ENCODE measurements around the gene TGFB1I1. TPM values are rescaled to one million over a fixed set of nuclear protein-coding genes. Genes with fewer than 3 reads are reported as not detected.

The TGFB1I1 gene
- total RNA-seq (1 to 10 TPM in 1 of 5 experiments, under 1 TPM in 4; 0.29 to 1.5 (median 0.57) TPM), polyA plus RNA-seq (under 1 TPM; 0.32 to 0.44 TPM), total RNA-seq (0.54 reads per million)

- ChIA-PET CTCF (no interaction called here), POLR2A (interaction anchor here (7.8 kb wide), 1 partner anchor 13 kb away, joined by 69 read pairs; the partner anchor contains the start of gene ARMC5)
- intact Hi-C loops (cut with micrococcal nuclease) = no loop called here
- H3K4me3 ChIP-seq (ENCODE audit: low read length) = no peak within 1 kb of the TSS
- H3K36me3 Mint-ChIP-seq = peaks cover 0 to 1% (median 0%) of the 10 kb centered on the region in 5 donors
- H3K4me1 ChIP-seq (ENCODE audit: control insufficient read depth in 2 of 2, insufficient read depth in 2 of 2, low read length in 2 of 2) = peaks cover 10% of the 10 kb centered on the region in 2 donors
- H3K27me3 ChIP-seq (ENCODE audit: control insufficient read depth in 2 of 2, insufficient read depth in 2 of 2, low read length in 2 of 2) = no peaks in the 10 kb centered on the region
- peak within 1 kb of the TSS in 1 of 9 donors; percentile 64 for H3K27ac Mint-ChIP-seq
- DNase-seq (no peak), ATAC-seq (no peak)
- H3K9me3 ChIP-seq (ENCODE audit: control insufficient read depth in 2 of 3, low read length in 3 of 3) = no peaks in the 10 kb centered on the region
- H3K27me3 Mint-ChIP-seq = peaks cover 0 to 50% (median 14%) of the 10 kb centered on the region in 5 donors
- H3K36me3 ChIP-seq (ENCODE audit: control insufficient read depth in 2 of 3, insufficient read depth in 3 of 3, low read length in 3 of 3) = peaks cover 0 to 1% (median 0%) of the 10 kb centered on the region in 3 experiments
- no peak within 1 kb of the TSS for H3K27ac ChIP-seq (ENCODE audit: low read depth, low read length)
- H3K9me3 Mint-ChIP-seq = peaks cover 0 to 1% (median 0%) of the 10 kb centered on the region in 11 donors
- H3K4me3 Mint-ChIP-seq = peak within 1 kb of the TSS; percentile 60 to 84 (median 79)
- peaks cover 12 to 36% (median 24%) of the 10 kb centered on the region in 7 donors for H3K4me1 Mint-ChIP-seq
These were observed at the start of gene TGFB1I1 for GRCh38 chr16:31471875-31472708. Gene TGFB1I1, plus strand, starts transcription at chr16:31472152. Its CDS starts 37 bp downstream, at chr16:31472189.

- peaks cover 0 to 44% of the 10 kb centered on the region in 2 donors for H3K4me1 ChIP-seq (ENCODE audit: control insufficient read depth in 2 of 2, insufficient read depth in 2 of 2, low read length in 2 of 2)
- CTCF ChIA-PET = no interaction called here
- peak overlapping the region in 1 of 10 donors; percentile 7 for H3K4me3 Mint-ChIP-seq
- H3K36me3 ChIP-seq (ENCODE audit: control insufficient read depth in 2 of 3, insufficient read depth in 3 of 3, low read length in 3 of 3) = no peaks in the 10 kb centered on the region
- peaks cover 0 to 5% (median 0%) of the 10 kb centered on the region in 11 donors for H3K9me3 Mint-ChIP-seq
- peaks cover 0 to 8% (median 0%) of the 10 kb centered on the region in 5 donors for H3K27me3 Mint-ChIP-seq
- no peaks in the 10 kb centered on the region for H3K27me3 ChIP-seq (ENCODE audit: control insufficient read depth in 2 of 2, insufficient read depth in 2 of 2, low read length in 2 of 2)
- peaks cover 0 to 39% (median 6%) of the 10 kb centered on the region in 7 donors for H3K4me1 Mint-ChIP-seq
- peaks cover 0 to 5% (median 0%) of the 10 kb centered on the region in 5 donors for H3K36me3 Mint-ChIP-seq
- no peak overlapping the region for H3K4me3 ChIP-seq (ENCODE audit: low read length)
- H3K27ac ChIP-seq (ENCODE audit: low read depth, low read length) = no peak overlapping the region
- intact Hi-C loops (cut with micrococcal nuclease) = loop anchor here in 1 of 2 donors (5.0 kb wide), 1 partner anchor 36 kb away; no protein-coding TSS in a partner anchor
- DNase-seq (no peak), ATAC-seq (no peak)
- peak overlapping the region in 2 of 9 donors; percentile 5 to 34 for H3K27ac Mint-ChIP-seq
- POLR2A ChIA-PET = no interaction called here
- H3K9me3 ChIP-seq (ENCODE audit: control insufficient read depth in 2 of 3, low read length in 3 of 3) = no peaks in the 10 kb centered on the region
These were observed 48.7 kb upstream of the TGFB1I1 start for GRCh38 chr16:31423241-31423640.

DNA sequence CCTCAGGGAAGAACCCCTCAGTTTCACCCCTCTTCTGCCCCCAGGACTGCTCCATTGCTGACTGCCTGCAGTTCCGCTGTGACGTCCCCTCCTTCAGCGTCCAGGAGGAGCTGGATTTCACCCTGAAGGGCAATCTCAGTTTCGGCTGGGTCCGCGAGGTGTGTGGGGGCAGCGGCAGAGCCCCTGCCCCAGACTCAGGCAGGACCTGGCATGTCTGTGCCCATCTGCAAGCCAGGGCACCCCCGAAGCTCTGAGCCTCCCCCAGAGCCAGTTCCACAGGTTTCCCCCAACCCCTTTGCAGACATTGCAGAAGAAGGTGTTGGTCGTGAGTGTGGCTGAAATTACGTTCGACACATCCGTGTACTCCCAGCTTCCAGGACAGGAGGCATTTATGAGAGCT lies 48.2 kb upstream of the TGFB1I1 start:
- Histone ChIP-seq H3K4me3 (ENCODE audit: low read length) (no peak overlapping the region), H3K27ac (ENCODE audit: low read depth, low read length) (no peak overlapping the region), H3K36me3 (ENCODE audit: control insufficient read depth in 2 of 3, insufficient read depth in 3 of 3, low read length in 3 of 3) (no peaks in the 10 kb centered on the region), H3K9me3 (ENCODE audit: control insufficient read depth in 2 of 3, low read length in 3 of 3) (no peaks in the 10 kb centered on the region), H3K4me1 (ENCODE audit: control insufficient read depth in 2 of 2, insufficient read depth in 2 of 2, low read length in 2 of 2) (peaks cover 0 to 41% of the 10 kb centered on the region in 2 donors), H3K27me3 (ENCODE audit: control insufficient read depth in 2 of 2, insufficient read depth in 2 of 2, low read length in 2 of 2) (no peaks in the 10 kb centered on the region)
- DNase-seq (no peak), ATAC-seq (no peak)
- H3K27ac Mint-ChIP-seq = peak overlapping the region in 1 of 9 donors; percentile 34
- ChIA-PET POLR2A (no interaction called here), CTCF (no interaction called here)
- H3K4me1 Mint-ChIP-seq = peaks cover 0 to 35% (median 6%) of the 10 kb centered on the region in 7 donors
- H3K4me3 Mint-ChIP-seq = no peak overlapping the region
- peaks cover 0 to 7% (median 0%) of the 10 kb centered on the region in 5 donors for H3K27me3 Mint-ChIP-seq
- H3K36me3 Mint-ChIP-seq = peaks cover 0 to 5% (median 0%) of the 10 kb centered on the region in 5 donors
- intact Hi-C loops (cut with micrococcal nuclease) = loop anchor here in 1 of 2 donors (5.0 kb wide), 1 partner anchor 36 kb away; no protein-coding TSS in a partner anchor
- H3K9me3 Mint-ChIP-seq = peaks cover 0 to 4% (median 0%) of the 10 kb centered on the region in 11 donors

GRCh38 chr16:31427441-31428278 lies 44.3 kb upstream of the TGFB1I1 start:
- Mint-ChIP-seq H3K4me1 (peaks cover 0 to 24% (median 5%) of the 10 kb centered on the region in 7 donors), H3K9me3 (no peaks in the 10 kb centered on the region), H3K36me3 (no peaks in the 10 kb centered on the region), H3K27ac (no peak overlapping the region), H3K4me3 (peak overlapping the region in 9 of 10 donors; percentile 26 to 68 (median 55)), H3K27me3 (peaks cover 0 to 5% (median 0%) of the 10 kb centered on the region in 5 donors)
- peak; percentile 75 for ATAC-seq
- peaks cover 0 to 10% of the 10 kb centered on the region in 2 donors for H3K4me1 ChIP-seq (ENCODE audit: control insufficient read depth in 2 of 2, insufficient read depth in 2 of 2, low read length in 2 of 2)
- no peaks in the 10 kb centered on the region for H3K27me3 ChIP-seq (ENCODE audit: control insufficient read depth in 2 of 2, insufficient read depth in 2 of 2, low read length in 2 of 2)
- no peak overlapping the region for H3K4me3 ChIP-seq (ENCODE audit: low read length)
- no peak overlapping the region for H3K27ac ChIP-seq (ENCODE audit: low read depth, low read length)
- intact Hi-C loops (cut with micrococcal nuclease) = no loop called here
- CTCF ChIA-PET = interaction anchor here (0.6 to 1.5 kb wide), 2 partner anchors 15 to 445 kb away, joined by 3 to 9 read pairs; partner anchors contain the start of gene ZNF843
- DNase-seq = peak; percentile 55 to 77 (median 64)
- no peaks in the 10 kb centered on the region for H3K9me3 ChIP-seq (ENCODE audit: control insufficient read depth in 2 of 3, low read length in 3 of 3)
- POLR2A ChIA-PET = interaction anchor here (0.9 to 1.3 kb wide), 3 partner anchors 15 to 225 kb away, joined by 3 read pairs; partner anchors contain the start of genes PYCARD and ZNF843
- H3K36me3 ChIP-seq (ENCODE audit: control insufficient read depth in 2 of 3, insufficient read depth in 3 of 3, low read length in 3 of 3) = no peaks in the 10 kb centered on the region

GRCh38 chr16:31428279-31428597 lies 43.7 kb upstream of the TGFB1I1 start, which contains the start of gene COX6A2:
Gene COX6A2, minus strand, starts transcription at chr16:31428360. Its CDS starts 35 bp downstream, at chr16:31428325.
- no peaks in the 10 kb centered on the region for H3K27me3 ChIP-seq (ENCODE audit: control insufficient read depth in 2 of 2, insufficient read depth in 2 of 2, low read length in 2 of 2)
- H3K9me3 ChIP-seq (ENCODE audit: control insufficient read depth in 2 of 3, low read length in 3 of 3) = no peaks in the 10 kb centered on the region
- H3K4me1 ChIP-seq (ENCODE audit: control insufficient read depth in 2 of 2, insufficient read depth in 2 of 2, low read length in 2 of 2) = peaks cover 0 to 4% of the 10 kb centered on the region in 2 donors
- Mint-ChIP-seq H3K9me3 (no peaks in the 10 kb centered on the region), H3K27me3 (peaks cover 0 to 5% (median 0%) of the 10 kb centered on the region in 5 donors), H3K4me3 (peak within 1 kb of the TSS; percentile 55 to 86 (median 66)), H3K36me3 (no peaks in the 10 kb centered on the region), H3K4me1 (peaks cover 0 to 20% (median 5%) of the 10 kb centered on the region in 7 donors), H3K27ac (peak within 1 kb of the TSS in 1 of 9 donors; percentile 66)
- ChIA-PET CTCF (interaction anchor here (0.6 to 1.5 kb wide), 2 partner anchors 15 to 446 kb away, joined by 3 to 9 read pairs; partner anchors contain the start of gene ZNF843), POLR2A (interaction anchor here (0.8 to 1.3 kb wide), 3 partner anchors 14 to 352 kb away, joined by 3 read pairs; partner anchors contain the start of gene ZNF843)
- no peak for ATAC-seq
- intact Hi-C loops (cut with micrococcal nuclease) = no loop called here
- H3K36me3 ChIP-seq (ENCODE audit: control insufficient read depth in 2 of 3, insufficient read depth in 3 of 3, low read length in 3 of 3) = no peaks in the 10 kb centered on the region
- DNase-seq = no peak
- H3K4me3 ChIP-seq (ENCODE audit: low read length) = no peak within 1 kb of the TSS
- H3K27ac ChIP-seq (ENCODE audit: low read depth, low read length) = no peak within 1 kb of the TSS
